ENCODE results near the gene CTRB1.
"Not testable (repeated sequence)": the region's sequence is repeated elsewhere in the genome, so short reads cannot be mapped to it uniquely, and the experiment has no call there.

CTRB1 gene

DNA sequence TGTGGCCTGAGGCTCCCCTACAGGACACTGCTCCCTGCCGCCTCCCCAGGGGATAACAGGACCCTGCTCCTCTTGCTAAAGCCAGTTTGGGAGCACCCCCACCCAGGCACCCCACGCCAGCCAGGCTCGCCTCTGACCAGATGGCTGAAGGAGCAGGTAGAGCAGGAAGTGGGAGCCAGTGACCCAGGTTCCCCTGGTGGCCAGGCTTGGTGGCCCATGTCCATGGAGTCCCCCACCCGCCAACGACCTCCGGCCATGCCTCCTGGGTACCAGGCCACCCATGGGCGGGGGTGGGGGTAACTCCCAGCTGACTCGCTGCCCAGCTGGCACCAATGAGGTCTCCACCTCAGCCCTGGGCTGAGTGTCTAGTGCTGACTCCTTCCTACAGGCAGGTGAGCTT lies 22.6 kb downstream of the CTRB1 start:
- DNase-seq (ENCODE audit: low read depth, low spot score), result no peak
- no peak for TF ChIP-seq YY1 (IDR thresholded peaks at IDR 0.05; ENCODE audit: insufficient read depth, insufficient read length)
- no peak for TF ChIP-seq SUZ12 (IDR thresholded peaks at IDR 0.05; ENCODE audit: extremely low read depth, insufficient read depth, insufficient read length)
- TF ChIP-seq ZNF274 (IDR thresholded peaks at IDR 0.05; ENCODE audit: low read depth, low read length), result no peak
- H3K4me1 ChIP-seq (ENCODE audit: insufficient read depth, insufficient read length), result peaks cover 50% of the 10 kb centered on the region
- H3K27me3 ChIP-seq (ENCODE audit: insufficient read depth, insufficient read length), result no peaks in the 10 kb centered on the region
- H3K36me3 ChIP-seq (ENCODE audit: insufficient read depth, insufficient read length, low read length), result peaks cover 85% of the 10 kb centered on the region
- no peaks in the 10 kb centered on the region for H3K9me3 ChIP-seq (ENCODE audit: insufficient read depth, low read length)
- no peak overlapping the region for H3K4me3 ChIP-seq (ENCODE audit: insufficient read length, low read depth)
- no peak overlapping the region for H3K9ac ChIP-seq (ENCODE audit: insufficient read length, low read depth)

GRCh38 chr16:75241955-75242354 lies 23.2 kb downstream of the CTRB1 start:
- TF ChIP-seq YY1 (IDR thresholded peaks at IDR 0.05; ENCODE audit: insufficient read depth, insufficient read length), result no peak
- TF ChIP-seq SUZ12 (IDR thresholded peaks at IDR 0.05; ENCODE audit: extremely low read depth, insufficient read depth, insufficient read length), result no peak
- TF ChIP-seq ZNF274 (IDR thresholded peaks at IDR 0.05; ENCODE audit: low read depth, low read length), result no peak
- Histone ChIP-seq H3K9me3 (ENCODE audit: insufficient read depth, low read length) (no peaks in the 10 kb centered on the region), H3K27me3 (ENCODE audit: insufficient read depth, insufficient read length) (no peaks in the 10 kb centered on the region), H3K9ac (ENCODE audit: insufficient read length, low read depth) (no peak overlapping the region), H3K4me3 (ENCODE audit: insufficient read length, low read depth) (no peak overlapping the region), H3K4me1 (ENCODE audit: insufficient read depth, insufficient read length) (peaks cover 55% of the 10 kb centered on the region), H3K36me3 (ENCODE audit: insufficient read depth, insufficient read length, low read length) (peaks cover 85% of the 10 kb centered on the region)
- no peak for DNase-seq (ENCODE audit: low read depth, low spot score)

DNA sequence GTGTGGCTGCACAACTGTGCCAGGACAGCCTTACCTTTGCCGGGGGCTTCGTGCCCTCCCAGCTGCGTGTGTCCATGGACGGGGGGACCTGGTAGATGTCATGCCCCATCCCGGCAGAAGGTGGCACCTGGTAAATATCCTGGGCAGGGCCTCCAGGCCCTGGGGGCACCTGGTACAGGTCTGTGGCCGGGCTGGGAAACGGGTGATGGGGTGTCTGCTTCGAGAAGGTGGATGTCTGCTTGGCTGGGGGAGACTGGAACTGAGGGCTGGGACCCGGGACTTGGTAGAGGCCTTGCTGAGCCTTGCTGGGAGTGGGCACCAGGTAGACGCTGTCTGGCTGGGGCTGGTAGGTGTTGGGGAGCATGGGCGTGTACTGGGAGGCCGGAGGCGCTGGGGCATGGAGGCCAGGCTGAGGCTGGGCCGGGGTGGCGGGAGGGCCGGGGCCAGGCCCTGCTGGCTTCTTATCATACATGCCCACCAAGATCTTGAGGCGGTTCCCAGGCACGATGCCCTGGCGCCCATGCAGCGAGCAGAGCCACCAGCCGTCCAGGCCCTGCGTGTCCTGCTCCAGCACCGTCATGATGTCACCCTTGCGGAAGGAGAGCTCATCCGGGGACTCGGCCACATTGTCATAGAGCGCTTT lies 23.8 kb downstream of the CTRB1 start:
- Histone ChIP-seq H3K4me1 (ENCODE audit: insufficient read depth, insufficient read length) (peaks cover 60% of the 10 kb centered on the region), H3K36me3 (ENCODE audit: insufficient read depth, insufficient read length, low read length) (peaks cover 85% of the 10 kb centered on the region)
- not testable (repeated sequence) for H3K27me3 ChIP-seq (ENCODE audit: insufficient read depth, insufficient read length); DNase-seq (ENCODE audit: low read depth, low spot score); H3K9ac ChIP-seq (ENCODE audit: insufficient read length, low read depth); H3K9me3 ChIP-seq (ENCODE audit: insufficient read depth, low read length); H3K4me3 ChIP-seq (ENCODE audit: insufficient read length, low read depth)

- DNase-seq (ENCODE audit: low read depth, low spot score), result no peak
- TF ChIP-seq SUZ12 (IDR thresholded peaks at IDR 0.05; ENCODE audit: extremely low read depth, insufficient read depth, insufficient read length) (no peak), ZNF274 (IDR thresholded peaks at IDR 0.05; ENCODE audit: low read depth, low read length) (no peak), YY1 (IDR thresholded peaks at IDR 0.05; ENCODE audit: insufficient read depth, insufficient read length) (no peak)
- Histone ChIP-seq H3K9me3 (ENCODE audit: insufficient read depth, low read length) (no peaks in the 10 kb centered on the region), H3K4me3 (ENCODE audit: insufficient read length, low read depth) (no peak overlapping the region), H3K36me3 (ENCODE audit: insufficient read depth, insufficient read length, low read length) (peaks cover 85% of the 10 kb centered on the region), H3K27me3 (ENCODE audit: insufficient read depth, insufficient read length) (no peaks in the 10 kb centered on the region), H3K9ac (ENCODE audit: insufficient read length, low read depth) (peak overlapping the region; percentile 71), H3K4me1 (ENCODE audit: insufficient read depth, insufficient read length) (peaks cover 59% of the 10 kb centered on the region)
These were observed 25.0 kb downstream of the CTRB1 start for GRCh38 chr16:75243667-75244224.

DNA sequence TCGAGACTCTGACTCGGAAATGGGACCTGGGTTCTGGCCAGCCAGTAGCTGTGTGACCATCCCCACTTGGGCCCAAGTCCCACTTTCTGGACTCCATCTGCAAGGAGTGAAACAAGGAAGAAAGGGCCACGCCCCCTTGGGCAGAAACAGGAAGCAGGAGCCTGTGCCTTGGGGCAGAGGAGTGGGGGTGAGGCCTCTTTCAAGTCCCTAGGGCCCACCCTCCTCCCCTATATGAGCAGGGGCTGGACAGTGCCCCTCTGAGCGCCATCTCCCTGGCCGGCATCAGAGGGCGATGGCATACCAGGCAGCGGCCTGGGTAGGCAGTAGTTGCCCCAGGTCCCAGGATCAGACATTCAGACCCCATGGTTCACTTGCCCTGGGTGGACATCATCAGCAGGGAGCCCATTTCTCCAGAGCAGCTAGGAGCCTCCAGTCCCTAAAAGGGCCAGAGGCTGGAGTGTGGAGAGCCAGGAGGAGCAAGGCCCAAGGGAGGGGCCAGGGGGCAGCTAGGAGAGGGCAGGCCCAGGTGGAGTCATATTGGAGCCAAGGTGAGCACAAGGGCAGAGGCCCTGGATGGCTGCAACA lies 25.5 kb downstream of the CTRB1 start:
- Histone ChIP-seq H3K4me1 (ENCODE audit: insufficient read depth, insufficient read length) (peaks cover 59% of the 10 kb centered on the region), H3K36me3 (ENCODE audit: insufficient read depth, insufficient read length, low read length) (peaks cover 85% of the 10 kb centered on the region), H3K9ac (ENCODE audit: insufficient read length, low read depth) (peak overlapping the region; percentile 71), H3K4me3 (ENCODE audit: insufficient read length, low read depth) (no peak overlapping the region), H3K27me3 (ENCODE audit: insufficient read depth, insufficient read length) (no peaks in the 10 kb centered on the region), H3K9me3 (ENCODE audit: insufficient read depth, low read length) (no peaks in the 10 kb centered on the region)
- no peak for DNase-seq (ENCODE audit: low read depth, low spot score)
- TF ChIP-seq SUZ12 (IDR thresholded peaks at IDR 0.05; ENCODE audit: extremely low read depth, insufficient read depth, insufficient read length) (no peak), ZNF274 (IDR thresholded peaks at IDR 0.05; ENCODE audit: low read depth, low read length) (no peak), YY1 (IDR thresholded peaks at IDR 0.05; ENCODE audit: insufficient read depth, insufficient read length) (no peak)

DNA sequence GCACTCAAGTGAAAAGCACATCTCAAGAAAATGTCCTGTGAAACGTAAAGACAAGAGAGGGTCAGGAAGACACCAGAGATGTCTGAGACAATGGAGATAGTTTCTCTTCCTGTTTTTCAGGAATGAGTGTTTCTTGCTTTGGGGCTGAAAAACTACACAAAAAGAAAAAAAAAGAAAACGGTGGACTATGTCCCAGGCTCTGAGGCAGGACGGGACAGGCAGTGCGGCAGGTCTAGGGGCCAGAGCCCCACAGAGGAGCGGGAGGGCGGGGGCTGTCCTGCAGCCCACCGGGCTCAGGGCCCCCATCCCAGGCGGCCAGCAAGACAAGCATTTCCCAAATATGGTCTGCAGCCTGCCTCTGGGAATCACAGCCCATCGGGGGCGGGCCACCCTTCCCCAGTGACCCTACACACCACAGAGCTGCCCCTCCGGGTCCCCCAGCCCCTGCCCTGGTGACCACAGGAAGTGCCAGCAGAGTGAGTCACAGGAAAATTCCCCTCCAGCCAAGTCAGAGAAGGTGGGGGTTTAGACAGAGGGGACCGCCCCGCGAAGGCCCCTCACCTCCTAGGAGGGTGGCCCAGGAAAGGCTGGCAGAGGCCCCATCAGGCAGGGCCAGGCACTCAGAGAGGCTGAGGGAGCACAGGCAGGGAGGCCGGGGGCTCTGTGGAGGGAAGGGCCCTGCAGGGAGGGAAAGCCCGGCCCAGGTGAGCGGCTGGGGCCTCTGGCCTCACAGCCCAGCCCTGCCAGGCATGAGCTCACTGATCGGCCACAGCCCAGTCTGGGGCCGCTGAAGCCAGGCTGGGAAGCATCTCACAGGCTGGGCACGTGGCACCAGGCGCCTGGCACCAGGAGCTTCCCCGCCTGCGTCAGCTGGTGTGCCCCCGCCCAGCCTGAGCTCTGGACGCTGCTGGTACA lies 26.3 kb downstream of the CTRB1 start:
- H3K4me1 ChIP-seq (ENCODE audit: insufficient read depth, insufficient read length), result peaks cover 59% of the 10 kb centered on the region
- H3K4me3 ChIP-seq (ENCODE audit: insufficient read length, low read depth), result no peak overlapping the region
- H3K9me3 ChIP-seq (ENCODE audit: insufficient read depth, low read length), result no peaks in the 10 kb centered on the region
- TF ChIP-seq SUZ12 (IDR thresholded peaks at IDR 0.05; ENCODE audit: extremely low read depth, insufficient read depth, insufficient read length), result no peak
- no peak for TF ChIP-seq YY1 (IDR thresholded peaks at IDR 0.05; ENCODE audit: insufficient read depth, insufficient read length)
- no peak for TF ChIP-seq ZNF274 (IDR thresholded peaks at IDR 0.05; ENCODE audit: low read depth, low read length)
- peak; percentile 79 for DNase-seq (ENCODE audit: low read depth, low spot score)
- peaks cover 84% of the 10 kb centered on the region for H3K36me3 ChIP-seq (ENCODE audit: insufficient read depth, insufficient read length, low read length)
- peak overlapping the region; percentile 71 for H3K9ac ChIP-seq (ENCODE audit: insufficient read length, low read depth)
- no peaks in the 10 kb centered on the region for H3K27me3 ChIP-seq (ENCODE audit: insufficient read depth, insufficient read length)

Data from NT2/D1 (cell line).